ENCODE measurements around the gene MTCH2.

- TF ChIP-seq EP300 (IDR thresholded peaks at IDR 0.05) (no peak), POLR2AphosphoS5 (IDR thresholded peaks at IDR 0.05) (no peak)
Observed at GRCh38 chr11:47689480-47689879, 47.1 kb upstream of the MTCH2 start.
